ENCODE results near the gene C1orf35.
A peak's percentile ranks its signal among the peaks of the same experiment; 100 is the strongest.

The C1orf35 gene

DNA sequence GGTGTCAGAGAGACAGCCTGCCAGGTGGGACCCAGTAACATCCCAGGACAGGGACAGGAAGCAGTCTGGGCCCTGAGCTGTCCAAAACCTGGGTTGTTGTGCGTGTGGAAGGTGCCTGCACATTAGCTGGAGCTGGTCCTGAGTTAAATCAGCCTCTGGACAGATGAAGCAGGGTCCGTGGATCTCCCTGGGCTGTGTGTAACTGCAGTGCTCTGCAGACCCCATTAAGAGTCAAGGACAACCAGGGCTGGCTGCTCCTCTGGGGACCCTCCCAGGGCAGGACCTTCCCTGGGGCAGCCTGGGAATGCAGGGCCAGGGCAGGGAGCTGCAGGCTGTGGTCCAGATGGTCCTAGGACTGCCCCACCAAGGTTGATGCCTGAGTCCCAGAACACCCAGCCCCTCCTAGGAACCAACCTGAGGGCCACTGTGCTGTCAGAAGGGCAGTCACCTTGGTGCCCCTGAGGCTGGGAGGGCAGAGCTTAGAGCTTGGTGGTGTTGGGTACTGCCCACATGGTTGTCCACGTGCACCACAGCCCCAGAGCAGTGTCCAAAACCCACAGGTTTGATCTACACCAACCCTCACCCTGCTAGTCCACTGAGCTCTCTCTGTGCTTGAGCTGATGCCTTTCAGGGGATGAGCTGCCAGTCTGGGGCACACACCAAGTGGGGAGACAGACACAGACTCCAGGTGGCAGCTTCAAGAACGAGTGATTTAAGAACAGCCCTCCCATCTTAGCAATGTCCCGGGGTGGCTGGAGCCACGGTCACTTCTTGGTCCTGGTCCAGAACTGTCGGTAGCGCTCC is 3.1 kb upstream of the C1orf35 start:
- no peak overlapping the region for H3K4me3 ChIP-seq (replicated peaks in 1 of 2; ENCODE audit: low read depth in 2 of 2, low read length in 2 of 2)
- no peak for TF ChIP-seq CTCF (IDR thresholded peaks at IDR 0.05; ENCODE audit: low read depth, low read length)
- DNase-seq (ENCODE audit: low read depth in 2 of 2), result no peak

GRCh38 chr1:228105270-228105995 is 2.3 kb upstream of the C1orf35 start:
- H3K4me3 ChIP-seq (replicated peaks in 1 of 2; ENCODE audit: low read depth in 2 of 2, low read length in 2 of 2), result no peak overlapping the region
- DNase-seq (ENCODE audit: low read depth in 2 of 2), result no peak
- no peak for TF ChIP-seq CTCF (IDR thresholded peaks at IDR 0.05; ENCODE audit: low read depth, low read length)

- TF ChIP-seq CTCF (IDR thresholded peaks at IDR 0.05; ENCODE audit: low read depth, low read length), result no peak
- no peak for DNase-seq (ENCODE audit: low read depth in 2 of 2)
- H3K4me3 ChIP-seq (replicated peaks in 1 of 2; ENCODE audit: low read depth in 2 of 2, low read length in 2 of 2), result no peak overlapping the region
These were observed 1.6 kb upstream of the C1orf35 start for GRCh38 chr1:228104526-228105269.

DNA sequence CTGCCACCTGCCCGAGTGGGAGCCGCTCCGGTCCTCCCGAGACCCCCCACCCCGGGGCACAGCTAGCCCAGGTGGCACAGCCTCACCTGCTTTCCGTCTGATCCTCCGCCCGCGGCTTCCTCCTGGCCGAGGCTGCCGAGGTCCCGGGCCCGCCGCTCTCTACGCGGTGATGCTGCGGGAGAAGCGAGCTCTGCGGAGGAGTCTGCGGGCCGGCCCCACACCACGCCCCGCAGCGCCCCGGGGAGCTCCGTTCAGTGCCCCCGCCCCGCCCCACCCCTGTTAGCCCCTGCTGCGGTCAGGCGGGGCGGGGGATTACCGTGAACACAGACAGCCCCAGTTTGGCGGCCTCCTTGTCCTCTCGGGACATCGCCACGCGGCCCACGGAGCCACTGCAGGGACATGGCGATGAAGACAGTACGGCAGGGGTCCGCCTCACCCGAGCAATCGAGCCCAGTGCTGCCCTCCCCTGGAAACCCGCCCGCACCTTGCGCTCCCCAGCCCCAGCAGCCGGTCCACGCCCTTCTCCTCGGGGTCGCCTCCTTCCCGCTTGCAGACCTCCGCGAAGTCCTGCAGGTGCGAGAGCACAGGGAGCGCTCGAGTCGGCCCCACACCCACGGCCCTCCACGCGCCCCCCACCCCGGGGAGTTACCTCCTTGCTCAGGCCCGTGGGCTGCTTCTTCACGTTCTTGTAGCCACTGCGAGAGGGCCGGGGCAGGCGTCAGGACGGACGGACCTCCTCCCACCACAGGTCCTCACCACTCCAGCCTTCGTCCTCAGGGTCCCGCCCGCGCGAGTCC is 933 bp downstream of the C1orf35 start:
- H3K4me3 ChIP-seq (replicated peaks in 1 of 2; ENCODE audit: low read depth in 2 of 2, low read length in 2 of 2), result peak overlapping the region; percentile 80 to 93
- TF ChIP-seq CTCF (IDR thresholded peaks at IDR 0.05; ENCODE audit: low read depth, low read length), result peak; percentile 25
- DNase-seq (ENCODE audit: low read depth in 2 of 2), result peak in 1 of 2 donors; percentile 28

DNA sequence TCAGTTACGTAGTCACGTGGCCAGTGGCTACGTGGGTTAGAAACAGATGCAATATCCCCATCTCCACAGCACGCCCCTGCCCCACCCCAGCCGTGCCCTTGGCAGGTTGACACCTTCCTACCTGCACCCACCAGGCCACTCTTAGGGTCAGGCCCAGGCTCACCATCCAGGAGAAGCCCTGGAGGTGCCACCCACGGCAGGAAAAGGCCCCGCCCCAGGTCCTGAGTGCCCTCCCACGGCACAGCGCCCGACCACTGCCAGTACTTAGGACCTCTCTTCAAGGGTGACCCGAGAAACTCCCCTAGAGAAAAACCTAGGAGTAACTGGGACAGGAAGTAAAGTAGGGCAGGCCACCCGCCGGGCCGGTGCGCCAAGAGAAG is 1.5 kb downstream of the C1orf35 start:
- no peak for TF ChIP-seq CTCF (IDR thresholded peaks at IDR 0.05; ENCODE audit: low read depth, low read length)
- no peak for DNase-seq (ENCODE audit: low read depth in 2 of 2)
- peak overlapping the region; percentile 80 to 93 for H3K4me3 ChIP-seq (replicated peaks in 1 of 2; ENCODE audit: low read depth in 2 of 2, low read length in 2 of 2)
